Endothelial cell of umbilical vein (primary cell): ENCODE results near the gene TRPM3.

Experiments
- EZH2 ChIP-seq: IDR thresholded peaks from 2 replicates; pipeline ENCODE4 v1.6.1; 2012; ENCODE audit warnings: borderline replicate concordance, low read depth, mild to moderate bottlenecking, moderate library complexity, low read length, inconsistent platforms; ENCODE audit not compliant: severe bottlenecking
- FOS ChIP-seq: IDR thresholded peaks from 2 replicates; pipeline ENCODE4 v1.6.1; 2011; ENCODE audit warnings: mild to moderate bottlenecking, low read length, moderate library complexity, borderline replicate concordance; ENCODE audit not compliant: insufficient read depth
- MYC ChIP-seq: IDR thresholded peaks from one replicate; pipeline ENCODE4 v1.6.1; 2011; ENCODE audit warnings: mild to moderate bottlenecking, low read depth, low read length
- POLR2A ChIP-seq: IDR thresholded peaks from 2 replicates; pipeline ENCODE4 v1.6.1; 2012; ENCODE audit warnings: low read depth, mild to moderate bottlenecking, control low read depth, low read length
- POLR2AphosphoS5 ChIP-seq: IDR thresholded peaks from 2 replicates; pipeline ENCODE4 v1.6.1; 2012; ENCODE audit warnings: low read depth, mild to moderate bottlenecking, control low read depth, low read length, moderate library complexity; ENCODE audit not compliant: insufficient read depth
- TF ChIP-seq, protein P1 (sequence below), 2 donors: IDR thresholded peaks; 1 replicate in 1 of 2; 2 replicates in 1 of 2; pipeline ENCODE4 v1.5.1; 2011; ENCODE audit warnings: low read length in 2 of 2, mild to moderate bottlenecking in 2 of 2, moderate library complexity in 2 of 2, control low read depth in 1 of 2, inconsistent platforms in 1 of 2, low read depth in 1 of 2; ENCODE audit not compliant: insufficient read depth in 1 of 2; ENCODE audit errors: extremely low read depth in 1 of 2
- TF ChIP-seq, protein P2 (sequence below): IDR thresholded peaks from 2 replicates; pipeline ENCODE4 v1.6.1; 2011; ENCODE audit not compliant: insufficient read depth, insufficient read length

DNA sequence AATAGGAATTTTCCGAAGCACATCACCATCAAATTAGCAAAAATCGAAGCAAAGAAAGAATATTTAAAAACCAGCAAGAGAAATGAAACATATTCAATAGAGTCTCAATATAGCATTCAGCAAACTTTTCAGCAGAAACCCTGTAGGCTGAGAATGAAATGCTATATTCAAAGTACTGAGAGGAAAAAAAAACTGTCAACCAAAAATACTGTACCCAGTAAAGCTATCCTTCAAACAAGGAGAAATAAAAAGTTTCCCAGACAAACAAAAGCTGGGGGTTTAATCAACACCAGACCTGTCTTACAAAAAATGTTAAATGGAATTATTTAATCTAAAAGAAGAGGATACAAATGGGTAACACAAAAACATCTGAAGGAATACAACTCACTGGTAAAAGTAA, 116.0 kb downstream of the TRPM3 start:
- TF ChIP-seq, protein P1, sequence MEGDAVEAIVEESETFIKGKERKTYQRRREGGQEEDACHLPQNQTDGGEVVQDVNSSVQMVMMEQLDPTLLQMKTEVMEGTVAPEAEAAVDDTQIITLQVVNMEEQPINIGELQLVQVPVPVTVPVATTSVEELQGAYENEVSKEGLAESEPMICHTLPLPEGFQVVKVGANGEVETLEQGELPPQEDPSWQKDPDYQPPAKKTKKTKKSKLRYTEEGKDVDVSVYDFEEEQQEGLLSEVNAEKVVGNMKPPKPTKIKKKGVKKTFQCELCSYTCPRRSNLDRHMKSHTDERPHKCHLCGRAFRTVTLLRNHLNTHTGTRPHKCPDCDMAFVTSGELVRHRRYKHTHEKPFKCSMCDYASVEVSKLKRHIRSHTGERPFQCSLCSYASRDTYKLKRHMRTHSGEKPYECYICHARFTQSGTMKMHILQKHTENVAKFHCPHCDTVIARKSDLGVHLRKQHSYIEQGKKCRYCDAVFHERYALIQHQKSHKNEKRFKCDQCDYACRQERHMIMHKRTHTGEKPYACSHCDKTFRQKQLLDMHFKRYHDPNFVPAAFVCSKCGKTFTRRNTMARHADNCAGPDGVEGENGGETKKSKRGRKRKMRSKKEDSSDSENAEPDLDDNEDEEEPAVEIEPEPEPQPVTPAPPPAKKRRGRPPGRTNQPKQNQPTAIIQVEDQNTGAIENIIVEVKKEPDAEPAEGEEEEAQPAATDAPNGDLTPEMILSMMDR (IDR thresholded peaks at IDR 0.05; ENCODE audit: extremely low read depth in 1 of 2, insufficient read depth in 1 of 2, low read depth in 1 of 2, low read length in 2 of 2) = no peak
- TF ChIP-seq POLR2AphosphoS5 = no peak
- no peak for TF ChIP-seq POLR2A
- no peak for TF ChIP-seq FOS
- no peak for TF ChIP-seq EZH2
- TF ChIP-seq, protein P2, sequence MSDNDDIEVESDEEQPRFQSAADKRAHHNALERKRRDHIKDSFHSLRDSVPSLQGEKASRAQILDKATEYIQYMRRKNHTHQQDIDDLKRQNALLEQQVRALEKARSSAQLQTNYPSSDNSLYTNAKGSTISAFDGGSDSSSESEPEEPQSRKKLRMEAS = no peak
- no peak for TF ChIP-seq MYC
